H1 (cell line): ENCODE results near the gene GPR39. TPM values are rescaled to one million over a fixed set of nuclear protein-coding genes. Genes with fewer than 3 reads are reported as not detected.

Source experiments
- BCL11A ChIP-seq, 2 experiments: IDR thresholded peaks; one replicate each; pipeline ENCODE4 v1.6.1; 2011; ENCODE audit warnings: low read depth in 2 of 2, low read length in 2 of 2, mild to moderate bottlenecking in 2 of 2
- CTBP2 ChIP-seq: IDR thresholded peaks from 2 replicates; pipeline ENCODE4 v1.7.0; 2011; ENCODE audit warnings: borderline replicate concordance, mild to moderate bottlenecking, moderate library complexity, mixed read lengths, low read length; ENCODE audit not compliant: insufficient read depth, insufficient read length
- CTCF ChIP-seq, 3 experiments: IDR thresholded peaks; 1 replicate in 2 of 3; 2 replicates in 1 of 3; pipeline versions ENCODE4 v1.5.1 to v1.6.1; 2011; ENCODE audit warnings: low read length in 3 of 3, mild to moderate bottlenecking in 3 of 3, inconsistent platforms in 2 of 3, low read depth in 1 of 3, moderate library complexity in 1 of 3; ENCODE audit not compliant: insufficient read depth in 1 of 3; ENCODE audit errors: control extremely low read depth in 1 of 3
- HDAC2 ChIP-seq, 2 experiments: fragments of 300-600 bp in 1 of 2; sonication (generic) in 1 of 2; IDR thresholded peaks; 2 replicates each; pipeline ENCODE4 v1.6.1; 2011 to 2012; ENCODE audit warnings: low read depth in 2 of 2, low read length in 2 of 2, mild to moderate bottlenecking in 2 of 2, moderate library complexity in 2 of 2, borderline replicate concordance in 1 of 2, inconsistent platforms in 1 of 2
- SP2 ChIP-seq: IDR thresholded peaks from 2 replicates; pipeline ENCODE4 v1.6.1; 2012; ENCODE audit warnings: mild to moderate bottlenecking, low read length, inconsistent platforms
- polyA plus RNA-seq, 7 experiments: library from polyadenylated mRNA; depleted of rRNA in 3 of 7; stranded (reverse) in 5 of 7; unstranded in 2 of 7; fragments of >200 nt in 5 of 7; fragments of 200-250 nt in 2 of 7; gene quantifications; 1 replicate in 5 of 7; 2 replicates in 1 of 7; 4 replicates in 1 of 7; pipeline versions ENCODE4 v1.2.1 to v1.2.3, GENCODE V29; 2011 to 2013; ENCODE audit warnings: missing spikeins in 2 of 7, mixed read lengths in 2 of 7
- total RNA-seq: library from RNA; stranded (reverse); fragmentation: NEBNext Ultra II Directional; extraction: Animal tissue kit (Norgen Biotek cat#: 25700); gene quantifications from 2 replicates; pipeline ENCODE4 v1.2.1, GENCODE V29; 2021

GPR39 gene
- total and polyA plus RNA-seq, 2 of the 8 experiments (the other 6 are each of a cell fraction or from before 2014, with no cell fraction given) = 0.63 to 2.7 TPM

GRCh38 chr2:132678483-132678882 is 261.9 kb downstream of the GPR39 start (continued):
- TF ChIP-seq BCL11A (IDR thresholded peaks at IDR 0.05; ENCODE audit: low read depth in 2 of 2, low read length in 2 of 2) (no peak), CTCF (IDR thresholded peaks at IDR 0.05; ENCODE audit: control extremely low read depth in 1 of 3, insufficient read depth in 1 of 3, low read depth in 1 of 3, low read length in 3 of 3) (no peak), CTBP2 (no peak), SP2 (no peak), HDAC2 (IDR thresholded peaks at IDR 0.05; ENCODE audit: borderline replicate concordance in 1 of 2, low read depth in 2 of 2, low read length in 2 of 2) (no peak)
- TF ChIP-seq, all 59 proteins: peak for 0
